GM23338 (cell line): ENCODE results near the gene ADPRH. TPM values are rescaled to one million over a fixed set of nuclear protein-coding genes. Genes with fewer than 3 reads are reported as not detected.

ENCODE experiments used
- ATAC-seq: fragments of 200-7000 bp; cut with Tn5 transposase; 3 replicates; pipeline ENCODE4 v1.9.1; 2020
- DNase-seq: peaks from one replicate; pipeline ENCODE4 v3.0.0-alpha.2; 2015; ENCODE audit warnings: low spot score
- H2AFZ ChIP-seq: fragments of 200-600 bp; sonication (generic); 2 replicates; pipeline ENCODE4 v1.8.0; 2016; ENCODE audit warnings: antibody characterized with exemption, mild to moderate bottlenecking, moderate library complexity
- H3F3A ChIP-seq: fragments of 200-600 bp; sonication (generic); replicated peaks from 2 replicates; pipeline ENCODE4 v1.8.0; 2017; ENCODE audit warnings: antibody characterized with exemption, mixed run types, low read depth
- H3K27ac ChIP-seq: fragments of 200-600 bp; sonication (generic); 2 replicates; pipeline ENCODE4 v1.6.1; 2016; ENCODE audit warnings: low read depth
- H3K27me3 ChIP-seq: fragments of 200-600 bp; sonication (generic); 2 replicates; pipeline ENCODE4 v1.8.0; 2016; ENCODE audit warnings: mild to moderate bottlenecking, mixed run types, moderate library complexity; ENCODE audit not compliant: insufficient read depth
- H3K36me3 ChIP-seq: fragments of 200-600 bp; sonication (generic); 2 replicates; pipeline ENCODE4 v1.8.0; 2016; ENCODE audit warnings: mild to moderate bottlenecking; ENCODE audit not compliant: insufficient read depth
- H3K4me1 ChIP-seq: fragments of 200-600 bp; sonication (generic); 2 replicates; pipeline ENCODE4 v1.8.0; 2016; ENCODE audit warnings: mild to moderate bottlenecking, moderate library complexity; ENCODE audit not compliant: insufficient read depth
- H3K4me2 ChIP-seq: fragments of 200-600 bp; sonication (generic); 2 replicates; pipeline ENCODE4 v1.7.1; 2017; ENCODE audit warnings: mixed run types
- H3K4me3 ChIP-seq: fragments of 200-600 bp; sonication (generic); 2 replicates; pipeline ENCODE4 v1.6.1; 2016; ENCODE audit warnings: mixed run types
- H3K79me2 ChIP-seq: fragments of 200-600 bp; sonication (generic); replicated peaks from 2 replicates; pipeline ENCODE4 v1.8.0; 2017; ENCODE audit warnings: mild to moderate bottlenecking; ENCODE audit not compliant: insufficient read depth
- H3K9me2 ChIP-seq: fragments of 200-600 bp; sonication (generic); 2 replicates; pipeline ENCODE4 v1.8.0; 2017; ENCODE audit not compliant: insufficient read depth
- H4K20me1 ChIP-seq: fragments of 200-600 bp; sonication (generic); replicated peaks from 2 replicates; pipeline ENCODE4 v1.8.0; 2017; ENCODE audit warnings: mild to moderate bottlenecking; ENCODE audit not compliant: insufficient read depth
- H3K27ac Mint-ChIP-seq: 2 replicates; pipeline ENCODE4 v1.8.0; 2020; ENCODE audit warnings: inconsistent platforms, mild to moderate bottlenecking, moderate library complexity, mixed read lengths
- H3K27me3 Mint-ChIP-seq: 3 replicates; pipeline ENCODE4 v1.8.0; 2022; ENCODE audit warnings: low read depth, mild to moderate bottlenecking, moderate library complexity, mixed read lengths, inconsistent platforms; ENCODE audit not compliant: insufficient read depth, poor library complexity
- H3K36me3 Mint-ChIP-seq: 3 replicates; pipeline ENCODE4 v1.8.0; 2021; ENCODE audit warnings: low read depth, mild to moderate bottlenecking, inconsistent platforms, moderate library complexity, mixed read lengths
- H3K4me1 Mint-ChIP-seq: 3 replicates; pipeline ENCODE4 v1.8.0; 2020; ENCODE audit warnings: mild to moderate bottlenecking, inconsistent platforms, mixed read lengths
- H3K4me3 Mint-ChIP-seq: 3 replicates; pipeline ENCODE4 v1.8.0; 2021; ENCODE audit warnings: moderate library complexity, mild to moderate bottlenecking, inconsistent platforms, mixed read lengths
- H3K9me3 Mint-ChIP-seq: 3 replicates; pipeline ENCODE4 v1.8.0; 2020; ENCODE audit warnings: moderate library complexity, mild to moderate bottlenecking, inconsistent platforms, mixed read lengths
- CREB1 ChIP-seq: fragments of 250-450 bp; sonication (Bioruptor Pico); IDR thresholded peaks from 2 replicates; pipeline ENCODE4 v1.5.0; 2020; ENCODE audit warnings: low read depth, mild to moderate bottlenecking, moderate library complexity
- CTCF ChIP-seq, 2 experiments: fragments of 200-600 bp in 1 of 2; sonication (generic) in 1 of 2; conservative IDR thresholded peaks; 2 replicates each; pipeline versions ENCODE4 v1.5.1 to v1.6.1; 2016 to 2017; ENCODE audit warnings: antibody characterized with exemption in 2 of 2, low read depth in 2 of 2, mild to moderate bottlenecking in 2 of 2, moderate library complexity in 1 of 2
- ETS1 ChIP-seq: IDR thresholded peaks from 2 replicates; pipeline ENCODE4 v1.6.1; 2016; ENCODE audit warnings: antibody characterized with exemption
- EZH2phosphoT487 ChIP-seq: fragments of 200-600 bp; sonication (generic); IDR thresholded peaks from one replicate; pipeline ENCODE4 v1.8.1; 2018; ENCODE audit warnings: antibody characterized with exemption; ENCODE audit not compliant: unreplicated experiment
- JUNB ChIP-seq: IDR thresholded peaks from one replicate; pipeline ENCODE4 v1.6.1; 2016; ENCODE audit warnings: antibody characterized with exemption; ENCODE audit not compliant: unreplicated experiment
- NANOG ChIP-seq: IDR thresholded peaks from 2 replicates; pipeline ENCODE4 v1.6.1; 2016; ENCODE audit warnings: antibody characterized with exemption, borderline replicate concordance
- REST ChIP-seq: IDR thresholded peaks from one replicate; pipeline ENCODE4 v1.6.1; 2018; ENCODE audit warnings: antibody characterized with exemption; ENCODE audit not compliant: unreplicated experiment
- STAT1 ChIP-seq: IDR thresholded peaks from one replicate; pipeline ENCODE4 v1.6.1; 2016; ENCODE audit warnings: antibody characterized with exemption; ENCODE audit not compliant: unreplicated experiment
- ZNF331 ChIP-seq: fragments of 250-450 bp; sonication (Bioruptor Pico); IDR thresholded peaks from 2 replicates; pipeline ENCODE4 v1.5.0; 2020; ENCODE audit warnings: low read depth, mild to moderate bottlenecking, moderate library complexity
- polyA plus RNA-seq: library from polyadenylated mRNA; unstranded; fragments of >200 nt; fragmentation: Nextera tagmentation; extraction: Ambion mirVana; gene quantifications from 2 replicates; pipeline ENCODE4 v1.2.1, GENCODE V29; 2016
- total RNA-seq: library from RNA; depleted of rRNA; stranded (reverse); fragments of >200 nt; shearing (Covaris generic); gene quantifications from 2 replicates; pipeline ENCODE4 v1.2.3, GENCODE V29; 2014

The ADPRH gene
- total and polyA plus RNA-seq, 2 experiments from 2014 or later = 1.2 to 3.4 TPM

- H3K4me3 Mint-ChIP-seq = no peak overlapping the region
- peak overlapping the region; percentile 81; the same call in 1 of the 2 replicates for H2AFZ ChIP-seq
- no peaks in the 10 kb centered on the region for H3K27me3 ChIP-seq
- no peaks in the 10 kb centered on the region for H3K4me1 ChIP-seq
- H4K20me1 ChIP-seq = no peaks in the 10 kb centered on the region
- no peak overlapping the region for H3K4me3 ChIP-seq
- no peaks in the 10 kb centered on the region for H3K36me3 ChIP-seq
- H3K4me2 ChIP-seq = no peak overlapping the region
- H3K27ac ChIP-seq = no peak overlapping the region
- no peaks in the 10 kb centered on the region for H3K79me2 ChIP-seq
- H3K4me1 Mint-ChIP-seq = peaks cover 3% of the 10 kb centered on the region; the same call in 1 of the 3 replicates
- H3K36me3 Mint-ChIP-seq = no peaks in the 10 kb centered on the region
- no peaks in the 10 kb centered on the region for H3F3A ChIP-seq
- H3K9me2 ChIP-seq = 0 out of 2 replicates have a peak, but pooled peaks cover 3% of the 10 kb centered on the region
- no peak overlapping the region for H3K27ac Mint-ChIP-seq
- no peaks in the 10 kb centered on the region for H3K9me3 Mint-ChIP-seq
- TF ChIP-seq ETS1 (no peak), JUNB (no peak), EZH2phosphoT487 (no peak), STAT1 (no peak), CREB1 (CRISPR knock-in tag) (no peak), ZNF331 (CRISPR knock-in tag) (no peak), CTCF (conservative IDR thresholded peaks at IDR 0.05; ENCODE audit: low read depth in 2 of 2) (no peak), REST (no peak), NANOG (no peak)
- H3K27me3 Mint-ChIP-seq = no peaks in the 10 kb centered on the region
- DNase-seq (no peak), ATAC-seq (no peak)
Observed at GRCh38 chr3:119555309-119555735, 24.0 kb upstream of the ADPRH start.

- no peak overlapping the region for H3K27ac Mint-ChIP-seq
- H3K4me1 Mint-ChIP-seq = peaks cover 3% of the 10 kb centered on the region; the same call in 1 of the 3 replicates
- H3K36me3 Mint-ChIP-seq = no peaks in the 10 kb centered on the region
Observed at GRCh38 chr3:119555929-119556328, 23.4 kb upstream of the ADPRH start.

More at GRCh38 chr3:119555929-119556328, 23.4 kb upstream of the ADPRH start:
- no peaks in the 10 kb centered on the region for H3K4me1 ChIP-seq
- H3F3A ChIP-seq = no peaks in the 10 kb centered on the region
- H3K4me3 Mint-ChIP-seq = no peak overlapping the region
- TF ChIP-seq ETS1 (no peak), JUNB (no peak), CTCF (conservative IDR thresholded peaks at IDR 0.05; ENCODE audit: low read depth in 2 of 2) (no peak)
- no peaks in the 10 kb centered on the region for H4K20me1 ChIP-seq
- H3K4me2 ChIP-seq = no peak overlapping the region
- H3K4me3 ChIP-seq = no peak overlapping the region
- no peak for ATAC-seq
- H3K27me3 ChIP-seq = no peaks in the 10 kb centered on the region
- H3K27ac ChIP-seq = no peak overlapping the region
- no peaks in the 10 kb centered on the region for H3K27me3 Mint-ChIP-seq
- H3K9me2 ChIP-seq = 0 out of 2 replicates have a peak, but pooled peaks cover 3% of the 10 kb centered on the region
- no peaks in the 10 kb centered on the region for H3K79me2 ChIP-seq
- no peaks in the 10 kb centered on the region for H3K36me3 ChIP-seq
- H3K9me3 Mint-ChIP-seq = no peaks in the 10 kb centered on the region
- peak overlapping the region; percentile 81; the same call in 1 of the 2 replicates for H2AFZ ChIP-seq
- no peak for DNase-seq
